DOHH2 (cell line): ENCODE data around the gene NLGN4X.

Source experiments
- CTCF ChIP-seq: fragments of 200-600 bp; sonication (generic); IDR thresholded peaks from one replicate; pipeline ENCODE4 v1.5.1; 2014; ENCODE audit warnings: antibody characterized with exemption, mild to moderate bottlenecking, low read depth, low read length; ENCODE audit not compliant: poor library complexity, severe bottlenecking
- EZH2phosphoT487 ChIP-seq: fragments of 200-600 bp; sonication (generic); IDR thresholded peaks from 2 replicates; pipeline ENCODE4 v1.6.1; 2017; ENCODE audit warnings: borderline replicate concordance, mild to moderate bottlenecking, antibody characterized with exemption, low read length, moderate library complexity, mixed read lengths

GRCh38 chrX:5976332-5976731 lies 252.3 kb downstream of the NLGN4X start:
- TF ChIP-seq CTCF, result no peak
- TF ChIP-seq EZH2phosphoT487, result no peak
